ENCODE data around the gene C1orf232.

The C1orf232 gene

DNA sequence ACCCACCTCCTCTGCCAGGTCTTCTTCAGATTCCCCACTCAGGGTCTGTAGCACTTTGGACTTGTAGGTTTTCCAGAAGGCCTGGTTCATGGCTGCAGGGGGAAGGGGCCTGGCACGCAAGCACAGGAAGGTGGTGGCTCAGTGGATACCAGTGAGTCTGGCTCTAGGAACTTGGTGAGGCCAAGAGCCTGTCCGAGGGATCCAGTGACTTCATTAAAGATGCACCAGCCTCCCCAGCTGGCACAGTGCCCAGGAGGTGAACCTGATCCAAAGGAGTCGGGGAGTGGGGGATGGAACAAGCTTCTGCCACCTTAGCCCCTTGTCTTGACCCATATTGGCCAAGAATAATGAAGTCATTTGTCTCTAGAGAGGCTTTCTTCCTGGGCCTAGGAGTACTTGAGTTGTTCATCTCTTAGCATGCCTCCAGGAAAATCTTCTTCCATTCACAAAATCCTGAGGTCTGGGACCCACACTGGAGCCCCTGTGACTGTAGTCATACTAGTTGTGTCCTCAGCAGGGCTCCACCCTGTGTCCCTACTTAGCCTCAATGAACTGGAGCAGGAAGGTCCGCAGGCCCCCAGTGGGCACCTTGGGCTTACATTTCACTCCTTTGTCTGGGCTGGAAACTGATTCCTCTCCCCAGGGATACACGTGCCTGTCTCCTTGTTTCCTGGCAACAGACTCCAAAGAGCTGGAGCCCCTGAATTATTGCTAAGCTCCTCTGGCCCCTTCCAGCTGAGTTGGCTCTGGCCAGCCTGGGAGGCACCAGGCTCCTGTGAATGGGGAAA is at the start of gene C1orf232:
Gene C1orf232 (minus strand): TSS at position 554 of the 788 bp plus-strand sequence. CDS start 464 bp downstream, at position 90.
- no peak for DNase-seq

GRCh38 chr1:26215246-26215645 is 46.5 kb upstream of the C1orf232 start:
- DNase-seq: no peak

DNA sequence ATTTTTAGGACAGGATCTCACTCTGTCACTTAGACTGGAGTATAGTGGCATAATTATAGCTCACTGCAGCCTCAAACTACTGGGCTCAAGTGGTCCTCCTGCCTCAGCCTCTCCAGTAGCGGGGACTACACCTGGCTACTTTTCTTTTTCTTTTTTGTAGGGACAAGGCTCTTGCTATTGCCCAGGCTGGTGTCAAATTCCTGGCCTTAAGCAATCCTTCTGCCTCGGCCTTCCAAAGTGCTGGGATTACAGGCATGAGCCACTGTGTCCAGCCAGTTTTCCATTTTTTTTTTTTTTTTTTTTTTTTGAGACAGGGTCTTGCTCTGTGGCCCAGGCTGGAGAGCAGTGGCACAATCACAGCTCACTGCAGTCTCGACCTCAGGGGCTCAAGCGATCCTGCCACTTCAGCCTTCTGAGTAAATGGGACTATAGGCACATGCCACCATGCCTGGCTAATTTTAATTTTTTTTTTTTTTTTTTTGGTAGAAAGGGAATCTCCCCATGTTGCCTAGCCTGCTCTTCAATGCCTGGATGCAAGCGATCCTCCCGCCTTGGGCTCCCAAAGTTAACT is 44.7 kb upstream of the C1orf232 start:
- DNase-seq: no peak

GRCh38 chr1:26212726-26213125 is 44.0 kb upstream of the C1orf232 start:
- DNase-seq: no peak

DNA sequence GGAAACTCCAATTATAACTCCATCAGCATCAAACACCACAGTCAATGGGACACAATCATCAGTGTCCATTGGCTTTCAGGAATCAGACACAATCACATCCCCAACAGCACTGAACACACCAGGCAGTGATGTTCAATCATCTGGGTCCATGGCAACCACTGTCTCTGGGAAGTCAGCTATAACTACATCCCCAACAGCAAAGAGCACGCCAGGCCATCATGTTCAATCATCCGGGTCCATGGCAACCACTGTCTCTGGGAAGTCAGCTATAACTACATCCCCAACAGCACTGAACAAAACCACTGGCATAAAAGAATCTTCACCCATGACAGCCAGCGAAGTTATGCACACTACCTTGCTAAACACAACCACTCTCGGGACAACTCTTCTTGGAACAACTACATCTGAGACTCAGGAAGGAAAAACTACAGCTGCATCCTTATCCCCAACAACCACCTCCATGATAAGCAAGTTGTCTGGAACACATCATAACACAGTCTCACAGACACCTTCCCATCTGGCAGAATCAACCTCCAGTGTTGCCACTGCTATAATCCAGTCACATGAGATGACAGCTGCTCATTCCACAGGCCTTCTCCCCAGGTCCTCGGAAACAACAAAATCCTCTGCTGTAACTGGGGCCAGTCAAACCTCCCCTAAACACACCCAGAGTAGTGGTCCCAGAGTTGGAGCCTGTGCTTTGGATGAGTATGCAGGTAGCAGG is 41.5 kb upstream of the C1orf232 start:
- no peak for DNase-seq

DNA sequence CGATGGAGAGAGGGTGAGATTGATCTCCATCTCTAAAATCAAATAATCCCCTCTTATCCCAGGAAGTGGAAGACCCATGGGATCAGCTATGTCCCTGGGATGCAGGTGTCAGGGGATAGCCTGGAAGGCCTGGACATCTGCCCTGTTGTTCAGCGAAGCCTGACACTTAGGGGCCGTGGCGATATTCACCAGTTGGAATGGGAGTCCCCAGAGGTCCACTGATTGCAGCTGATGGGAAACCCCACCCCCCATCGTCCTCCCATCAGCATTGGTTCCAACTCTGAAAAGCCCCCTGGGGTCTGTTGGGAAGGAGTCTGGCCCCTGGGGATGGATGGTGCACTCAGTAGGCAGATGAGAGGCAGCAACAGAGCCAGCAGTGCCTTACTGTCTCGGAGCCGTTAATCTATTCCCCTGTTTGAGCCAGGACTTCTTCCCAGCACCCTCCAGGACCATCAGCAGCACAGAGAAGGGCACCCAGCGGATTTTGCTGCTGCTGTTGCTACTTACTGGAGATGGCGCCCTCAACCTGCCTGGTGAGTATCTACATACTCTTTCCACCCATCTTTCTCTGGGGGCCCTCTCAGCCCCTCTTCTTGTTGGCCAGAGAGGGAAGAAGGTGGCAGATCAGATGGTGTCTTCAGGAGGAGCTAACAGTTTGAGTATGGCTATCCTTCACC is 35.0 kb upstream of the C1orf232 start:
- DNase-seq: no peak

GRCh38 chr1:26200413-26200812 is 31.6 kb upstream of the C1orf232 start:
- DNase-seq: no peak

DNA sequence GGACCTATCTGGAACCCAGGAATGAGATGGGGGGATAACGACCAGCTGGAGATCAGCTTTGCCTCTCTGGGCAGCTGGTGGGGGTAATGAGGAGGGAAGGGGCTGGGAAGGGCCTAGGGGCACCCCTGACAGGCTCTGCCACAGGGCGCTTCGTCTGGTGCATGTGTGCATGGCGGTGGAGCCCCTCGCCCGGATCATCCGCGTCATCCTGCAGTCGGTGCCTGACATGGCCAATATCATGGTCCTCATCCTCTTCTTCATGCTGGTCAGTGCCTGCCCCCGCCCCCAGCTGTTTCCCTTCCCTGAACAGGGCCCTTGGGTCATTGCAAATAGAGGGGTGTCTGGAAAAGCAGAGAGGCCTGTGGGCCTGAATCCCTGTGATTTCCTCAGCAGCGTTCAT is 29.1 kb upstream of the C1orf232 start:
- DNase-seq: no peak

DNA sequence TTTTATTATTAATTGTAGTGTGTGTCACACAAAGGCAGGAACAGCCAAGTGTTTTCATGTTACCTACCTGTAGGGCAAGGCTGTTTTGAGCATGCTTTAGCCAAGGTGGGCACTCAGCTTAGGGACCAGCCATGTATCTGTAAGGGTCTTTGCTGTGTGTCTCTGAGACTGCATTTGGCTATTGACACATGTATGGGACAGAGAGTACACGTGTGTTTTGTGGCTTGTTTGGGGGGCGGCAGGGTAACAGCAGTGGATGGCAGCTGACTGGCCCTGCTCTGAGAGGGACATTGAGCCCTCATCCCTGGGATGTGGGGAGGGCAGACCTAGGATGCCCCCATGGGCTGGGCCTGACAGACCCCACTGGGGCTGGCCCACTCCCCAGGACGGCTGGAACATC is 28.5 kb upstream of the C1orf232 start:
- DNase-seq: no peak

GRCh38 chr1:26195805-26196204 is 27.0 kb upstream of the C1orf232 start:
- no peak for DNase-seq

DNA sequence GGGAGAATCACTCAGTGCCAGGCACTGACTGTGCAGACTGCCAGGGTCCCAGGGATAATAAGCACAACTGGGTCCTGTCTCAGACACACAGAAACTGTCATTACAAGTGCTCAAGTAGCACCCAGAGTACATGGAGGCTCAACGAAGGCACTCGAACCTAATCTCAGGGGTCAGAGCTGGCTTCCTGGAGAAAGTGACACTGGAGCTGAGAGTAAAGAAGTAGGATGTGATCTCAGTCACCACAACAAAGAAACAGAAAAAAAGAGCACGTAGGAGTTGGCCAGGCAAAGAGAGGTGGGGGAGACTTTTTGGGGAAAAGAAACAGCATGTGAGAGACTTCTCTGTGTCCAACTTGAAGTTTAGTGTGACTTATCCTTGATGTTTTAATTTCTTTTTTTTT is 23.0 kb upstream of the C1orf232 start:
- no peak for DNase-seq

DNA sequence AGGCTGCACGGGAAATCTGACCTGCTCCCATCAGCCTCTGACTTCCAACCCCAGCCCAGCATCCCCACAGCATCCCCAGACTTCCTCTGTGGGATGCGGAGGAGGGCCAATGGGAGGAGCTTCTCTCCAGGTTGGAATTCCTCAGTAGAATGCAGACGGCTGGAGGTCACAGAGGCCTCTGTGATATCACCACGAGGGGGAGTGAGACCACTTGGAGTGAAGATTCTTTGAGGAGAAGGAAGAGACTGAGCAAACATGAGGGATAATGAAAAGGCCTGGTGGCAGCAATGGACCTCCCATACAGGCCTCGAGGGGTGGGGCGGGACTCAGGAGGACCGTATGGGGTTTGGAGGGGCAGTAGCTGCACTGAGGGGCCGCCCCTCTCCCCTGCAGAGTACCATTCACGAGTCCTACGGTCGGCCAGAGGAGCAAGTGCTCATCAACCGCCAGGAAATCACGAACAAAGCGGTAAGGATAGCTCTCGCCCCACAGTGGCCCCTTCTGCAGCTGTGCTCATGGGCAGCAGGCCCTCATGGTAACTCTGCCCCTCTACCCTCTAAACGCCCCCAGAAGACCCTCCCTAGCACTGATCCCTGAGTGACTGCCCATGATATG is 21.7 kb upstream of the C1orf232 start, which contains the start of gene CATSPER4:
Gene CATSPER4 (plus strand): TSS at position 230 of the 615 bp plus-strand sequence. CDS start 26 bp downstream, at position 256.
- DNase-seq: no peak

GRCh38 chr1:26189751-26190275 is 21.1 kb upstream of the C1orf232 start:
- DNase-seq: no peak

GRCh38 chr1:26189331-26189730 is 20.6 kb upstream of the C1orf232 start:
- DNase-seq: no peak

DNA sequence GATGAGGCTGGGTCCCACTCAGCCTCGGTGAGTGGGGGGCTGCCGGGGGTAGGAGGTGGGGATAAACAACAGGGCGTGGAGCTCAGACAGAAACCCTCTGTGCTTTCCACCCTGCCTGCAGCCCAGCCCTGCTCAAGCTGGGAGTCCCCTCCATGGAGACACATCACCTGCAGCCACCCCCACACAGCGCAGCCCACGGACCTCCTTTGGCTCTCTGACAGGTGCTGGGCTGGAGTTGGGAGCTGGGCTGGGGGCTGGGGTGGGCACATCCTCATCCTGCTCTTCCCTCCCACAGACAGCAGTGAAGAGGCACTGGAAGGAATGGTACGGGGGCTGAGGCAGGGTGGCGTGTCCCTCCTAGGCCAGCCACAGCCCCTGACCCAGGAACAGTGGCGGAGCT is 19.7 kb upstream of the C1orf232 start:
- DNase-seq: no peak

DNA sequence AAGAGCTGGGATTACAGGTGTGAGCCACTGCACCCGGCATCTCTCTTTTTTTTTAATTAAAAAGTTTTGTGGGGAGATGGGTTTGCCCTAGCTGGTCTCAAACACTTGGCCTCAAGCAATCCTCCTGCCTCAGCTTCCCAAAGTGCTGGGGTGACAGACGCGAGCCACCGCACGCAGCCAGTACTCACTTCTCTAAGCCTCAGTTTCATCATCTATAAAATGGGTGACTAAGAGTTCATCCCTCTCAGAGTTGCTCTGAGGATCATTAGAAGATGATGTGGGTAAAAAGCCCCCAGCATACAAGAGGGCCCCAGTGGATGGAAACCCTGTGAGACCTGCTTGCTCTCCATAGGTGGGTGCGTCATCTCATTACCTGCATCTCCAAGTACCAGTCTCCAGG is 19.1 kb upstream of the C1orf232 start:
- no peak for DNase-seq

GRCh38 chr1:26184883-26185282 is 16.1 kb upstream of the C1orf232 start:
- DNase-seq: no peak

DNA sequence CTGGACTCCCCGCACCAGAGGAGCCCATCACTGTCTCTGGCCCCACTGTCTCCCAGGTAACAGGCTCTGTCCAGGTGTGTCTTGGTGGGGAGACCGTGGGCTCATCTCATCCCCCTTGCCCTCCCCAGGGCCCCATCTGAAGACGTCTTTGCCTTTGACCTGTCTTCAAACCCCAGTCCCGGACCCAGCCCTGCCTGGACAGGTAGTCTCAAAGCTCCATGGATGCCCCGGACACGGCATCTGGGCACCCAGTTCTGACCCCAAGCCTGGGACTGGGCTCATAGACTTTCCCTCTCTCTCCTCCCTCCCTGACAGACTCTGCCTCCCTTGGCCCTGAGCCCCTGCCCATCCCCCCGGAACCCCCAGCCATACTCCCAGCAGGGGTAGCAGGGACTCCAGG is 15.3 kb upstream of the C1orf232 start:
- DNase-seq: no peak

DNA sequence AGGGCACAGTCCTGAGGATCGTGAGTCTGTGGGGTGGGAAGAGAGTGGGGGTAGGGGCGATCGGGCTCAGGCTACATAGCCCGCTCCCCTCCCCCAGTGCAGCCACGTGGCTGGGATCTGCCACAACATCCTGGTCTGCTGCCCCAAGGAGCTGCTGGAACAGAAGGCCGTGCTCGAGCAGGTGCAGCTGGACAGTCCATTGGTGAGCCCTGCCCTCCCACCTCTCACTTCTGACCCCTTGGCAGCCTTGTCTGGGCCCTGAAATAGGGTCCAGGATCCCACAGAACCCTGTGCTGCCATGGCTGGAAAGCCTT is 13.6 kb upstream of the C1orf232 start:
- DNase-seq: no peak

DNA sequence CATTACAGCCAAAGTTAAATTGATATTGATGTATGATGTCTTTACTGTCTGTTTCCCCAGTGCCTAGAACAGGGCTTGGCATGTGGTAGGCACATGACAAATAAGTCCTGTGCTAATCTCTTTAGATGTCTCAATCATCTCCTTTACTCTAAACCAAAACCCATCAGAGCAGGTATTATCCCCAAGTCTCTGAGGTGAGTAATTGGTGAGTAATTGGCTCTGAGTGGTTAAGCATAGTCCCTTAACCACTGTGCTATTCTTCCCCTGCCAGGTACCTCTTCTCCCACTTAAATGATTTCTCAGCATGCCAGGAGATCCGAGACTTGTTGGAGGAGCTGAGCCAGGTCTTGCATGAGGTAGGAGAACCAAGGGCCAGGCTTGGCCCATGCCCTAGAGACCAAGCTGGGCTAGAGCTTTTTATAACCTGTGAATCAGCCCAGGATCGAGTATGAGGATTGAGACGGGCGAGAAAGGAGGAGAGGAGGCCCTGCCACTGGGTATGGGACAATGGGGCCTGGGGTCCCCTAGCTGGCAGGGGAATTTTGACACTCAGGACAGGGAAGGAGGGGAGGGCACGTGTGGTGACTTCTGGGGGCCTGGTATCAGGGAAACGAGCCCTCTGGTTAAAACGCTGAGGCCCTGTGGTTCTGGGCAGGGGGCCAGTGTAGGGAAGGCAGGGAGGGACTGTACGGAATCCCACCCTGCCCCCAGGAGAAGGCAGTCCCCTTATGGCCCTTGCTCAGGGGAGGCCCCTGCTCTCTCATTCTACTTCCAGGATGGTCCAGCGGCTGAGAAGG is 13.0 kb upstream of the C1orf232 start:
- no peak for DNase-seq

DNA sequence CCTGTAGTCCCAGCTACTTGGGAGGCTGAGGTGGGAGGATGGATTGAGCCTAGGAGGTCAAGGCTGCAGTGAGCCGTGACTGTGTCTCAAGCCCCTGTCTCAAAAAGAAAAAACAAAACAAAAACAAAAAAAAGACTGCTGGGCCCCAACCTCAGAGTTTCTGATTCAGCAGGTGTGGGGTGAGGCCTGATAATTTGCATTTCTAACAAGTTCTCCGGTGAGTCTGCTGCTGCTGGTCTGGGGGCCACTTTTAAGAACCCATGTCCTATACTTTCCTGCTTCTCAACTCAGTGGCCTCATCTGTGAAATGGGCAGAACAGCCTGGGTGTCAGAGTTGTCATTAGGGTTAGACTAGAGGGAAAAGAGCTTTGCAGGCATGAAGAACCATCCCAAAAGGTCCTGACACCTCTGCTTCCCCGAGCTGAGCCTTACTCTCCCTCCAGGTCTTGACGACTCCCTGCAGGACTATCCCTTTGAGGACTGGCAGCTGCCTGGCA is 11.3 kb upstream of the C1orf232 start:
- no peak for DNase-seq

GRCh38 chr1:26177182-26177684 is 8.5 kb upstream of the C1orf232 start, which contains the start of gene CNKSR1:
CNKSR1 (plus strand) TSS chr1:26177491; CDS start chr1:26177548, 57 bp downstream.
- DNase-seq: no peak
